ENCODE measurements around the gene ACO2.
"Not testable (repeated sequence)": the region's sequence is repeated elsewhere in the genome, so short reads cannot be mapped to it uniquely, and the experiment has no call there.

Gene ACO2

DNA sequence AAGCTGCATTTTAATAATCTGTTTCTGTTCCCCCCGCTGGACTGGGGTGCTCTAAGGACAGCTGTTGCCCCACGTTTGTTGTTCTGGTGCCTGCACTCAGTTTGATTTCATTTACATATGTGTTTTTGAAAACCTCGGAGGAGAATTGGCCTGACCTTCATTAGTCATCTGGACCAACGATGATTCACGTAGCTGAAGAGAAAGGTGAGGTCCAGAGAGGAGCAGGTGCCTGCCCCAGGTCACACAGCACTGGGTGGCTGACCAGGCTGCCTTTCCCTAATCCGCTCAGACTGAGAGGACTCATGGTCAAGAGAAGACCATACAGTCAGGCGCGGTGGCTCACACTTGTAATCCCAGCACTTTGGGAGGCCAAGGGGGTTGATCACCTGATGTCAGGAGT, 95.6 kb downstream of the ACO2 start:
- no peak for DNase-seq (ENCODE audit: low read depth in 1 of 2, low spot score in 1 of 2)

DNA sequence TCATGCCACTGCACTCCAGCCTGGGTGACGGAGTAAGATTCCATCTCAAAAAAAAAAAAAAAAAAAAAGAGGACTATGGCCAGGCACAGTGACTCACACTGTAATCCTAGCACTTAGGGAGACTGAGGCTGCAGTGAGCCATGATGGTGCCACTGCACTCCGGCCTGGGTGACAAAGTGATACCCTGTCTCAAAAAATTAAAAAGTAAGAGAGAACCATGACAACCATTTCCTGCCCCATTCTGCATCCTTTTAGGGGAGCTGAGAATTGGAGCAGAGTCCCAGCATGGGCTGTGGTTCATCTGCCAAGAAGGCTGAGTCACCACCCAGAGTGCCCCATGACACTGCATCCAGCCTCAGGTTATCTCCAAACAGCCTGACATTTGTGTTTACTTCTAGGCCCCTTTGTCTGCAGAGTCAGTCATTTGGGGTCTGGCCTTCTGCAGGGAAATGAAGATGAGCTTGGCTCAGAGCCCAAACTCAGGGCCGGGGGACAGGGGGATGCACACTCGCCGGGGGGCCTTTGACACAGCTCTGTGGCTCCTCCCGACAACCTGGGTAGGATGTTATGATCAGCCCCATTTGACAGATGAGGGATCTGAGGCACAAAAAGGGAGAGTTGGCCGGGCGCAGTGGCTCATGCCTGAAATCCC, 96.6 kb downstream of the ACO2 start:
- no peak for DNase-seq (ENCODE audit: low read depth in 1 of 2, low spot score in 1 of 2)

- no peak for DNase-seq (ENCODE audit: low read depth in 1 of 2, low spot score in 1 of 2)
Observed at GRCh38 chr22:41567512-41567768, 98.5 kb downstream of the ACO2 start.

DNA sequence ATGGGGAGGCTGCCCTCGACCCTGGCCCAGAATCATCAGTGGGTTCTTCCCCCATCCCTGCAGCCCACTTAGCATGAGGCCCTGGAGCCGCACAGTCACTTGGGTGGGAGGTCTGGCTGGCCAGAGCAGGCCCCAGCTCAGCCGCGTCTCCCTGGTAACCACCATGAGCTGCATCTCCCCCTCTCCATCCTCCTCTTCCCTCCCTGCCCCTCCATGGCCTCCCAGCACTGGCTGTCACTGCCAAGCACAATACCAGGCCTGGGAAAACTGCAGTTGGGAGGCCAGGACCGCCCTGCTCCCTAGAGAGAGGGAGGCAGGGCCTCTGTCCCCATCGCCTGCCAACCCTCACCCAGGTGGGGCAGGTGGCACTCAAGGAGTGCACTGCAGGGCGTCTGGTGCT, 99.9 kb downstream of the ACO2 start:
- no peak for DNase-seq (ENCODE audit: low read depth in 1 of 2, low spot score in 1 of 2)

GRCh38 chr22:41570221-41570620, 101.3 kb downstream of the ACO2 start:
- no peak for DNase-seq (ENCODE audit: low read depth in 1 of 2, low spot score in 1 of 2)

DNA sequence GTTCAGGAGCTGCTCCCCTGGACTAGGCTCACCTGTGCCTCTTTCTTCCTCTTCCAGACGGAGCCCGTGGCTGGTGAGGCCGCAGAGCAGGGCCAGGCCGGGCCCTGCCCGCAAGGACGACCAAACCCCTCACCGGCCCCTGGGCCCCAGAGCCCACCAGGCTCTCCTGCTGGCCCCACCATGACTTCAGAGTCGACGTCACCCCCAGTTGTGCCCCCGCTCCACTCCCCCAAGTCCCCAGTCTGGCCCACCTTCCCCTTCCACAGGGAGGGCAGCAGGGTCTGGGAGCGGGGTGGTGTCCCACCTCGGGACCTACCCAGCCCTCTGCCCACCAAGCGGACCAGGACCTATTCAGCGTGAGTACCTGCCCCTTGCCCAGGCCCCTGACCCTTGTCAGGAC, 102.9 kb downstream of the ACO2 start:
- no peak for DNase-seq (ENCODE audit: low read depth in 1 of 2, low spot score in 1 of 2)

- DNase-seq (ENCODE audit: low read depth in 1 of 2, low spot score in 1 of 2): not testable (repeated sequence)
Observed at GRCh38 chr22:41572305-41572704, 103.4 kb downstream of the ACO2 start.

GRCh38 chr22:41573677-41574076, 104.8 kb downstream of the ACO2 start:
- DNase-seq (ENCODE audit: low read depth in 1 of 2, low spot score in 1 of 2): no peak

- no peak for DNase-seq (ENCODE audit: low read depth in 1 of 2, low spot score in 1 of 2)
Observed at GRCh38 chr22:41574847-41575381, 106.0 kb downstream of the ACO2 start.

DNA sequence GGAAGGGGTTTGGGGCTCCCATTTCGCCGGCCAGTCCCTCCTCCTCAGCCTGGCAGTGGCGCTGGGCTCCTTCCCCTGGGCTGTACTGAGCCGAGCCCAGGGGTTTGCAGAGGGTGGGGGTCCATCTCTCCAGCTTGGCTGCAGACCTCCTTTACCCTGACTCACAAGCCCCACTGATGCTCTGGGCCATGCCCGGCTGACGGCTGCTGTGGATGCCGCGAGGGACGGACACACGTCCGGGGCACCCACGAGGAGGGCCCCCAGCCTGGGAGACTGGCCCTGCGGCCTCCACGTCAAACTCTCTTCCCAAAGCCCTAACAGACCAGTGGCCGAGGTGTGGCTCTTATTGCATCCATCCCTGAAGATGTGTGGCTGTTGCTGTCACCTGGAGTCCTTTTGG, 106.6 kb downstream of the ACO2 start:
- no peak for DNase-seq (ENCODE audit: low read depth in 1 of 2, low spot score in 1 of 2)

DNA sequence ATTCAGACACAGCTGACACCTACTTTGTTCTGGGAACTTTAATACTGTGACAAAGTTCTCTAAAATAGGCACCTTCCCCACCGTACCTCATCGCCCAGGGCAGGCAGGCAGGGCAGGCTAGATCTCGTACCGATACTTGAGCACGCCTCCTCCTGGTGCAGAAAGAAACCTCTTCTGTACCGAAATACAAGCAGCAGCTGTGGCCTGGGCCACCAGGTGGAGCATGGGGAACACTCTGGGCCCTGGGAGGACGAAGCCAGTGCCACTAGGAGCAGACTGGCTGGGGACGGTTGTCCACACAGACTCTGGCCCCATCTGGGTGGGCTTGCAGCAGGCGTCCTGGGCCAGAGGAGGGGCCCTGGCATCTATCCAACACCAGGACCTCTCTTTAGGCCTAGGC, 108.0 kb downstream of the ACO2 start:
- DNase-seq (ENCODE audit: low read depth in 1 of 2, low spot score in 1 of 2): no peak

GRCh38 chr22:41578114-41578513, 109.2 kb downstream of the ACO2 start:
- DNase-seq (ENCODE audit: low read depth in 1 of 2, low spot score in 1 of 2): no peak

Measured in activated T-helper 1 cell treated with anti-CD3 and anti-CD28 coated beads, Interleukin-2, amount 50 U/mL, for 16 hours (primary cell).